K562 (cell line): ENCODE results near the gene DUSP9. TPM values are rescaled to one million over a fixed set of nuclear protein-coding genes. Genes with fewer than 3 reads are reported as not detected.

Source experiments
- BRCA1 ChIP-seq, 2 experiments: fragments of 450-650 bp in 1 of 2; sonication (generic) in 1 of 2; formaldehyde crosslinking in 1 of 2; IDR thresholded peaks; 2 replicates each; pipeline versions ENCODE4 v1.5.0 to v1.6.1; 2017 to 2020; ENCODE audit warnings: mild to moderate bottlenecking in 1 of 2, missing genetic modification reagents in 1 of 2
- DIDO1 ChIP-seq: fragments of 450-650 bp; IDR thresholded peaks from 2 replicates; pipeline ENCODE4 v1.6.1; 2016; ENCODE audit warnings: low read depth, missing biosample characterization, missing genetic modification characterization
- FOXK2 ChIP-seq, 2 experiments: fragments of 450-650 bp; IDR thresholded peaks in 1 of 2; conservative IDR thresholded peaks in 1 of 2; 2 replicates each; pipeline ENCODE4 v1.6.1; 2016; ENCODE audit warnings: low read depth in 2 of 2, mild to moderate bottlenecking in 1 of 2
- HNRNPUL1 ChIP-seq: fragments of 200-400 bp; formaldehyde crosslinking; IDR thresholded peaks from 2 replicates; pipeline ENCODE4 v1.6.1; 2017; ENCODE audit warnings: low read length
- MECOM ChIP-seq: fragments of 250-450 bp; sonication (Bioruptor Pico); IDR thresholded peaks from 2 replicates; pipeline ENCODE4 v1.8.0; 2022; ENCODE audit warnings: inconsistent platforms
- RAD21 ChIP-seq, 2 experiments: fragments of 250-450 bp in 1 of 2; fragments of 450-650 bp in 1 of 2; sonication (Bioruptor Pico) in 1 of 2; formaldehyde crosslinking in 1 of 2; IDR thresholded peaks in 1 of 2; conservative IDR thresholded peaks in 1 of 2; 2 replicates each; pipeline versions ENCODE4 v1.4.0 to v1.8.0; 2020 to 2022; ENCODE audit warnings: mild to moderate bottlenecking in 2 of 2, moderate library complexity in 1 of 2
- TCFL5 ChIP-seq: fragments of 250-450 bp; sonication (Bioruptor Pico); conservative IDR thresholded peaks from 2 replicates; pipeline ENCODE4 v1.6.1; 2021; ENCODE audit warnings: mild to moderate bottlenecking, moderate library complexity, matching md5 sums
- TEAD4 ChIP-seq, 2 experiments: sonication (generic) in 1 of 2; formaldehyde crosslinking in 1 of 2; IDR thresholded peaks; 2 replicates each; pipeline versions ENCODE4 v1.6.1 to v1.8.0; 2012 to 2022; ENCODE audit warnings: borderline replicate concordance in 1 of 2, inconsistent platforms in 1 of 2, low read length in 1 of 2, mild to moderate bottlenecking in 1 of 2, missing genetic modification reagents in 1 of 2
- ZBTB7A ChIP-seq: IDR thresholded peaks from 2 replicates; pipeline ENCODE4 v1.6.1; 2011; ENCODE audit warnings: low read depth, mild to moderate bottlenecking, low read length, moderate library complexity, borderline replicate concordance; ENCODE audit not compliant: control insufficient read depth
- polyA plus RNA-seq, 8 experiments: library from polyadenylated mRNA; depleted of rRNA in 4 of 8; stranded (reverse) in 5 of 8; unstranded in 3 of 8; fragments of >200 nt; fragmentation: Nextera tagmentation in 2 of 8; fragmentation: Illumina TruSeq in 1 of 8; extraction: Ambion mirVana in 2 of 8; extraction: Trizol in 1 of 8; gene quantifications; 2 replicates each; pipeline versions ENCODE4 v1.2.1 to v1.2.3, GENCODE V29; 2011 to 2014; ENCODE audit warnings: inconsistent platforms in 1 of 8, missing spikeins in 1 of 8
- total RNA-seq, 7 experiments: library from RNA; depleted of rRNA in 6 of 7; stranded (reverse); fragments of >200 nt in 6 of 7; fragmentation: Illumina TruSeq in 2 of 7; extraction: Trizol in 2 of 7; gene quantifications; 2 replicates each; pipeline versions ENCODE4 v1.2.1 to v1.2.3, GENCODE V29; 2011 to 2021; ENCODE audit warnings: low replicate concordance in 1 of 7
- TF ChIP-seq, protein P1 (sequence below): fragments of 250-450 bp; sonication (Bioruptor Pico); IDR thresholded peaks from 2 replicates; pipeline ENCODE4 v1.5.0; 2021; ENCODE audit warnings: mild to moderate bottlenecking, borderline replicate concordance
- TF ChIP-seq, protein P2 (sequence below): sonication (generic); formaldehyde crosslinking; IDR thresholded peaks from 2 replicates; pipeline ENCODE4 v1.8.1; 2023; ENCODE audit warnings: mild to moderate bottlenecking, missing genetic modification reagents
- TF ChIP-seq, protein P3 (sequence below): fragments of 200-800 bp; sonication (Bioruptor generic); IDR thresholded peaks from 2 replicates; pipeline ENCODE4 v1.6.1; 2017; ENCODE audit warnings: missing genetic modification characterization, missing compliant biosample characterization

DUSP9 gene
- total and polyA plus RNA-seq, 9 of the 15 experiments (the other 6 are each of a cell fraction or from before 2014, with no cell fraction given), result 0.11 to 14.1 (median 5.5) TPM

DNA sequence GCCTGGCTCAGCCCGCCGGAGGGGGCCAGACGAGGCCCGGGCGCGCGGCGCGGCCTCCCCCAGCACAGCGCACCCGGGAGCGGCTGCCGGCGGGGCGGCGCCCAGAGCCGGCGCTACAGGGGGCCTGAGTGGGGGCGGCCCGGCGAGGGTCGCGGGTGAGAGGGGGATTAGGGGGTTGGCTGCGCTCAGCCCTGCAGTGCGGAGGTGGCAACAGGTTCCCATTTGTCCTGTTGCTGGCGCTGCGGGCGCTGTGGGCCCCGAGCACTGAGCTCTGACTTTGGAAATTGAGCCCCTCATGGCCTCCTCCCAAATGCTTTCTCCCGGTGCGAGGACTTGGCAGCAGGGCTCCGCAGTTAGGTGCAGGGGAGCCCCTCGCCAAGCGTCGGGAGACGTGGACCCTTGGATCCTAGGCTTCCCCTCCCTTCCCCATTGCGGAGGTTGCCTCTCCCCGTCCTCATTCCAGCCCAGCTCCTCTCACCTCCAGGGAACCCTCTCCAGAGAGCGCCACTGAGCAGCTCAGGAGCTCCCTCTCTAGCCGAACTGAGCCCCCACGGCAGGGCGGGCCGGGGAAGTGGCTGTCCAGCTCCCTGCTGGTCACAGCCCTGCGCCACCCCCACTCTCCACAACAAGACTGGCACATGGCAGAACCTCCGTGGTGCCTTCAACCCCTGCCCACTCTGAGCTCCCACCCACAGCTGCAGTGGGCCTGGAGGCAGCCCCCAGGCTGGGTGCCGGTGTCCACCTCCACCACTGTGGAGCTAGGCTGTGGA lies 2.5 kb upstream of the DUSP9 start (continued):
- TF ChIP-seq, protein P1, sequence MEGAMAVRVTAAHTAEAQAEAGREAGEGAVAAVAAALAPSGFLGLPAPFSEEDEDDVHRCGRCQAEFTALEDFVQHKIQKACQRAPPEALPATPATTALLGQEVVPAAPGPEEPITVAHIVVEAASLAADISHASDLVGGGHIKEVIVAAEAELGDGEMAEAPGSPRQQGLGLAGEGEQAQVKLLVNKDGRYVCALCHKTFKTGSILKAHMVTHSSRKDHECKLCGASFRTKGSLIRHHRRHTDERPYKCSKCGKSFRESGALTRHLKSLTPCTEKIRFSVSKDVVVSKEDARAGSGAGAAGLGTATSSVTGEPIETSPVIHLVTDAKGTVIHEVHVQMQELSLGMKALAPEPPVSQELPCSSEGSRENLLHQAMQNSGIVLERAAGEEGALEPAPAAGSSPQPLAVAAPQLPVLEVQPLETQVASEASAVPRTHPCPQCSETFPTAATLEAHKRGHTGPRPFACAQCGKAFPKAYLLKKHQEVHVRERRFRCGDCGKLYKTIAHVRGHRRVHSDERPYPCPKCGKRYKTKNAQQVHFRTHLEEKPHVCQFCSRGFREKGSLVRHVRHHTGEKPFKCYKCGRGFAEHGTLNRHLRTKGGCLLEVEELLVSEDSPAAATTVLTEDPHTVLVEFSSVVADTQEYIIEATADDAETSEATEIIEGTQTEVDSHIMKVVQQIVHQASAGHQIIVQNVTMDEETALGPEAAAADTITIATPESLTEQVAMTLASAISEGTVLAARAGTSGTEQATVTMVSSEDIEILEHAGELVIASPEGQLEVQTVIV (CRISPR knock-in tag), result no peak
- TF ChIP-seq FOXK2 (conservative IDR thresholded peaks at IDR 0.05 in 1 of 2, IDR thresholded peaks at IDR 0.05 in 1 of 2; ENCODE audit: low read depth in 2 of 2) (no peak), BRCA1 (IDR thresholded peaks at IDR 0.05) (no peak), BRCA1 (CRISPR knock-in tag; IDR thresholded peaks at IDR 0.05) (no peak), RAD21 (CRISPR knock-in tag; conservative IDR thresholded peaks at IDR 0.05 in 1 of 2, IDR thresholded peaks at IDR 0.05 in 1 of 2) (peak in 1 of 2 experiments; percentile 41; a peak in 2 of 4 replicates), TCFL5 (CRISPR knock-in tag) (no peak), DIDO1 (tag) (no peak), MECOM (no peak), ZBTB7A (peak; percentile 66; the same call in 1 of the 2 replicates), HNRNPUL1 (no peak), TEAD4 (IDR thresholded peaks at IDR 0.05; ENCODE audit: low read length) (no peak), TEAD4 (CRISPR knock-in tag; IDR thresholded peaks at IDR 0.05; ENCODE audit: borderline replicate concordance) (no peak)
- TF ChIP-seq, protein P2, sequence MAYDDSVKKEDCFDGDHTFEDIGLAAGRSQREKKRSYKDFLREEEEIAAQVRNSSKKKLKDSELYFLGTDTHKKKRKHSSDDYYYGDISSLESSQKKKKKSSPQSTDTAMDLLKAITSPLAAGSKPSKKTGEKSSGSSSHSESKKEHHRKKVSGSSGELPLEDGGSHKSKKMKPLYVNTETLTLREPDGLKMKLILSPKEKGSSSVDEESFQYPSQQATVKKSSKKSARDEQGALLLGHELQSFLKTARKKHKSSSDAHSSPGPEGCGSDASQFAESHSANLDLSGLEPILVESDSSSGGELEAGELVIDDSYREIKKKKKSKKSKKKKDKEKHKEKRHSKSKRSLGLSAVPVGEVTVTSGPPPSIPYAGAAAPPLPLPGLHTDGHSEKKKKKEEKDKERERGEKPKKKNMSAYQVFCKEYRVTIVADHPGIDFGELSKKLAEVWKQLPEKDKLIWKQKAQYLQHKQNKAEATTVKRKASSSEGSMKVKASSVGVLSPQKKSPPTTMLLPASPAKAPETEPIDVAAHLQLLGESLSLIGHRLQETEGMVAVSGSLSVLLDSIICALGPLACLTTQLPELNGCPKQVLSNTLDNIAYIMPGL (CRISPR knock-in tag), result no peak
- TF ChIP-seq, protein P3, sequence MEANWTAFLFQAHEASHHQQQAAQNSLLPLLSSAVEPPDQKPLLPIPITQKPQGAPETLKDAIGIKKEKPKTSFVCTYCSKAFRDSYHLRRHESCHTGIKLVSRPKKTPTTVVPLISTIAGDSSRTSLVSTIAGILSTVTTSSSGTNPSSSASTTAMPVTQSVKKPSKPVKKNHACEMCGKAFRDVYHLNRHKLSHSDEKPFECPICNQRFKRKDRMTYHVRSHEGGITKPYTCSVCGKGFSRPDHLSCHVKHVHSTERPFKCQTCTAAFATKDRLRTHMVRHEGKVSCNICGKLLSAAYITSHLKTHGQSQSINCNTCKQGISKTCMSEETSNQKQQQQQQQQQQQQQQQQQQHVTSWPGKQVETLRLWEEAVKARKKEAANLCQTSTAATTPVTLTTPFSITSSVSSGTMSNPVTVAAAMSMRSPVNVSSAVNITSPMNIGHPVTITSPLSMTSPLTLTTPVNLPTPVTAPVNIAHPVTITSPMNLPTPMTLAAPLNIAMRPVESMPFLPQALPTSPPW, result peak; percentile 36
